HG03064 (cell line): ENCODE measurements around the gene CYP4F3.
"Not testable (repeated sequence)": the region's sequence is repeated elsewhere in the genome, so short reads cannot be mapped to it uniquely, and the experiment has no call there.

Source experiments
- ATAC-seq: cut with Tn5 transposase; IDR thresholded peaks from one replicate; pipeline ENCODE4 v1.9.1; 2021; ENCODE audit warnings: low read depth; ENCODE audit not compliant: unreplicated experiment

Gene CYP4F3

GRCh38 chr19:15640294-15640903, at the start of gene CYP4F3:
TSS of gene CYP4F3 (plus strand) at chr19:15640897. CDS start at chr19:15641416, 519 bp downstream.
- no peak for ATAC-seq

- ATAC-seq = no peak
These were observed 48.9 kb upstream of the CYP4F3 start for GRCh38 chr19:15591796-15592195.

- ATAC-seq = not testable (repeated sequence)
These were observed 48.2 kb upstream of the CYP4F3 start for GRCh38 chr19:15592506-15592905.

- not testable (repeated sequence) for ATAC-seq
These were observed 46.9 kb upstream of the CYP4F3 start for GRCh38 chr19:15593766-15594165.

- no peak for ATAC-seq
These were observed 45.6 kb upstream of the CYP4F3 start for GRCh38 chr19:15595069-15595468.

- ATAC-seq = not testable (repeated sequence)
These were observed 32.4 kb upstream of the CYP4F3 start for GRCh38 chr19:15607978-15608925.

GRCh38 chr19:15609261-15609660, 31.4 kb upstream of the CYP4F3 start:
- no peak for ATAC-seq

GRCh38 chr19:15612342-15612741, 28.4 kb upstream of the CYP4F3 start:
- ATAC-seq = no peak

GRCh38 chr19:15613338-15613737, 27.4 kb upstream of the CYP4F3 start:
- ATAC-seq = no peak

GRCh38 chr19:15614507-15615379, 26.0 kb upstream of the CYP4F3 start, which contains the start of gene CYP4F8:
TSS of gene CYP4F8 (plus strand) at chr19:15615218. CDS start at chr19:15615617, 399 bp downstream.
- ATAC-seq = no peak

- no peak for ATAC-seq
These were observed 25.2 kb upstream of the CYP4F3 start for GRCh38 chr19:15615526-15615925.

- ATAC-seq = no peak
These were observed 24.5 kb upstream of the CYP4F3 start for GRCh38 chr19:15616183-15616582.

GRCh38 chr19:15616627-15617270, 23.9 kb upstream of the CYP4F3 start:
- ATAC-seq = no peak

GRCh38 chr19:15618321-15618720, 22.4 kb upstream of the CYP4F3 start:
- no peak for ATAC-seq

GRCh38 chr19:15621801-15622200, 18.9 kb upstream of the CYP4F3 start:
- ATAC-seq = no peak

- ATAC-seq = no peak
These were observed 17.7 kb upstream of the CYP4F3 start for GRCh38 chr19:15622991-15623390.

- ATAC-seq = no peak
These were observed 16.9 kb upstream of the CYP4F3 start for GRCh38 chr19:15623711-15624318.

GRCh38 chr19:15628236-15629002, 12.3 kb upstream of the CYP4F3 start:
- no peak for ATAC-seq
